Prostate gland (tissue), 2 donors: ENCODE measurements around the gene KATNIP. TPM values are rescaled to one million over a fixed set of nuclear protein-coding genes. Genes with fewer than 3 reads are reported as not detected.

ENCODE experiments used
- DNase-seq: peaks from one replicate; pipeline ENCODE4 v3.0.0-alpha.2; 2019; ENCODE audit warnings: low spot score
- H3K27ac ChIP-seq, 2 donors: fragments of 200-600 bp; sonication (generic); 2 replicates each; pipeline ENCODE4 v1.5.1; 2017 to 2019
- H3K27me3 ChIP-seq: fragments of 200-600 bp; sonication (generic); replicated peaks from 2 replicates; pipeline ENCODE4 v1.5.1; 2019; ENCODE audit not compliant: insufficient read depth
- H3K36me3 ChIP-seq, 2 donors: fragments of 200-600 bp; sonication (generic); 1 replicate in 1 of 2; 2 replicates in 1 of 2; pipeline versions ENCODE4 v1.5.1 to v1.8.1; 2017 to 2019
- H3K4me1 ChIP-seq: fragments of 200-600 bp; sonication (generic); replicated peaks from 2 replicates; pipeline ENCODE4 v1.5.1; 2019
- H3K4me3 ChIP-seq, 2 donors: fragments of 200-600 bp; sonication (generic); 2 replicates each; pipeline ENCODE4 v1.5.1; 2017 to 2019
- H3K9me3 ChIP-seq: fragments of 200-600 bp; sonication (generic); 2 replicates; pipeline ENCODE4 v1.5.1; 2017
- POLR2A ChIP-seq: fragments of 450-650 bp; IDR thresholded peaks from one replicate; pipeline ENCODE4 v1.6.1; 2016; ENCODE audit warnings: antibody characterized with exemption, mild to moderate bottlenecking
- POLR2AphosphoS5 ChIP-seq: sonication (generic); formaldehyde crosslinking; IDR thresholded peaks from one replicate; pipeline ENCODE4 v1.6.1; 2017; ENCODE audit warnings: antibody characterized with exemption
- WGBS: methylation state at CpG from one replicate; pipeline ENCODE4 v1.1.5; 2018; 5-methylcytosine and 5-hydroxymethylcytosine counted together
- intact Hi-C: fragments of 100-400 bp; cut with DNase I; formaldehyde crosslinking; loops from one replicate; pipeline ENCODE4 v1.14.2; 2022
- total RNA-seq, 2 donors: library from RNA; depleted of rRNA; stranded (reverse); fragments of >200 nt; gene quantifications; one replicate each; pipeline ENCODE4 v1.1.0, GENCODE V29; 2016
- TF ChIP-seq, protein P1 (sequence below), 4 experiments: fragments of 200-600 bp in 2 of 4; fragments of 450-650 bp in 2 of 4; sonication (generic) in 2 of 4; IDR thresholded peaks; 1 replicate in 3 of 4; 2 replicates in 1 of 4; pipeline ENCODE4 v1.5.1; 2016 to 2019; ENCODE audit warnings: antibody characterized with exemption in 4 of 4, mild to moderate bottlenecking in 2 of 4, moderate library complexity in 2 of 4

KATNIP gene
- total RNA-seq, 2 donors from 2014 or later = 31.7 to 40.9 TPM

DNA sequence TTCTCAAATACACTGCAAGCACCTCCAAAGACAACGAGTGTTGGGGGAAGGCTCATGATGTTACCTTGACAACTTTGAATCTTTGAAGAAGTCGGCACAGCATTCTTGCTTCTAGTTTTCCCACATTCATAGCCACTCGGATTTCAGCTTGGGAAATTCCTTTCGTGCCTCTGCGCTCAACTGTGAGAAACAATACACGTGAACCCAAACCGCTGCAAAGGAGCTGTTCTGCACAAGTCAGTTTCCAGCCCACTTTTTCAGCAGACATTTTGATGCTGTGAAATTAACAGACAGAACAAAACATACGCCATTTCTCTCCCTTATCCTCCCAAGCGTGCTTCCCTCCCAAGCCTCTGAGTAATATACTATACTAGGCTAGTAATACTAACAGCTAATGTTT, 41.5 kb upstream of the KATNIP start:
- Histone ChIP-seq H3K27me3 (no peaks in the 10 kb centered on the region), H3K4me3 (no peak overlapping the region), H3K9me3 (no peaks in the 10 kb centered on the region), H3K27ac (no peak overlapping the region), H3K4me1 (peaks cover 11% of the 10 kb centered on the region), H3K36me3 (peaks cover 2 to 14% of the 10 kb centered on the region in 2 donors)
- 92% methylated on average over 9 of the region's 9 CpGs for WGBS
- TF ChIP-seq, protein P1, sequence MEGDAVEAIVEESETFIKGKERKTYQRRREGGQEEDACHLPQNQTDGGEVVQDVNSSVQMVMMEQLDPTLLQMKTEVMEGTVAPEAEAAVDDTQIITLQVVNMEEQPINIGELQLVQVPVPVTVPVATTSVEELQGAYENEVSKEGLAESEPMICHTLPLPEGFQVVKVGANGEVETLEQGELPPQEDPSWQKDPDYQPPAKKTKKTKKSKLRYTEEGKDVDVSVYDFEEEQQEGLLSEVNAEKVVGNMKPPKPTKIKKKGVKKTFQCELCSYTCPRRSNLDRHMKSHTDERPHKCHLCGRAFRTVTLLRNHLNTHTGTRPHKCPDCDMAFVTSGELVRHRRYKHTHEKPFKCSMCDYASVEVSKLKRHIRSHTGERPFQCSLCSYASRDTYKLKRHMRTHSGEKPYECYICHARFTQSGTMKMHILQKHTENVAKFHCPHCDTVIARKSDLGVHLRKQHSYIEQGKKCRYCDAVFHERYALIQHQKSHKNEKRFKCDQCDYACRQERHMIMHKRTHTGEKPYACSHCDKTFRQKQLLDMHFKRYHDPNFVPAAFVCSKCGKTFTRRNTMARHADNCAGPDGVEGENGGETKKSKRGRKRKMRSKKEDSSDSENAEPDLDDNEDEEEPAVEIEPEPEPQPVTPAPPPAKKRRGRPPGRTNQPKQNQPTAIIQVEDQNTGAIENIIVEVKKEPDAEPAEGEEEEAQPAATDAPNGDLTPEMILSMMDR (IDR thresholded peaks at IDR 0.05) = no peak
- TF ChIP-seq POLR2AphosphoS5 (no peak), POLR2A (no peak)
- intact Hi-C loops = no loop called here
- no peak for DNase-seq

DNA sequence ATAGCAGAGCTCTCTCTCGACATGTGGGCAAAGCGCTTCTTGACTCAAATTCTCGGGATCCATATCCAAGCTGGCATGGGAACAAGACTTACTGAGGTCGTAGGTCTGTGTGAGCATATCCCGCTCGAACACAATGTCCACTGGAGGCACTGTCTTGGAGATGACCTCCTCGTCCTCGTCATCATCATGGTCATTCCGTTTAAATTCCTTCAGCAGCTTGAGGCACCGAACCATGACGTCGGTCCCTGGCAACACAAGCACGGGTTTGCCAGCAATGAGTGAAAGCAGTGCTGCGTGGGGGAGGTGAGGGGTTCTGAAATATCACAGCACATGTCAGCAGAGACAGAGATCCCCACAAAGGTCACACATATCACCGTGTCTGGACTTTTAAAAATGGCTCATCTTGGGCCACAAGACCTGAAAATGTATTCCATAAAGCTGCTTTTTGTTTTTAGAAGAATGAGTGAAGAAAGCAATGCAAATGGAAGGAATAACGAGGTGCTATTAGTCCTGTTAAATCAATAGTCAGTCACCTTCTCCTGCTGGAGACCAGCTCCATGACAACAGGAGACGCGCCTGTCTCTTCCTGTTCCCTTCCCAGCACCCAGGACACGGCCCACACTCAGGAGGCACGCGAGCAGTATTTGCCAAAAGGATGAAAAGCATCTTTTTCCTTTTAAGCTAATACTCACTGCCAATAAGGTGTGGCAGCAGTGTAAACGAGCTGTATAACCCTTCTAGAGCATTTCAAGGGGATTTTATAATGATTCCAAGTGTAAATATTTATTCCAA, 38.1 kb upstream of the KATNIP start:
- Histone ChIP-seq H3K9me3 (no peaks in the 10 kb centered on the region), H3K36me3 (peaks cover 0 to 10% of the 10 kb centered on the region in 2 donors), H3K4me3 (no peak overlapping the region), H3K27ac (peak overlapping the region; percentile 41 to 76), H3K27me3 (no peaks in the 10 kb centered on the region), H3K4me1 (peaks cover 9% of the 10 kb centered on the region)
- 60% methylated on average over 22 of the region's 22 CpGs for WGBS
- TF ChIP-seq, protein P1 (IDR thresholded peaks at IDR 0.05) = peak in 1 of 4 experiments; percentile 8
- TF ChIP-seq POLR2AphosphoS5 (no peak), POLR2A (no peak)
- DNase-seq = no peak
- intact Hi-C loops = no loop called here

DNA sequence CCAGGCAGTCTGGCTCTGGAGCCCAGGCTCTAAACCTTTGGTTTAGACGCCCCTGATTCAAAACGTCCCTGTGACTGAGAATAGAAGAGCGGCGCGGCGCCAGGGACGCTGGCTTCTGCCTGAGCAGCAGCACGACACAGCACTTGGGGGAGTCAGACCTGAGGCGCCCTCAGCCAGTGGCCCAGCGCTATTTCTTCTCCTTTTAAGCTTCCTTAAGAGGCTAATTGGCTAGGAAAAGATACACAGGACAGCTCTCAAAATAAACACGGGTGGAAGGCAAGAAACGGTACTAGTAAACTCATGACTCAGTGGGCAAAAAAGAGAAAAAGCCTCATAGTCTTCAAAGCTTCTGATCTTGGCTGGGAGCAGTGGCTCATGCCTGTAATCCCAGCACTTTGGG, 35.1 kb upstream of the KATNIP start:
- no peaks in the 10 kb centered on the region for H3K27me3 ChIP-seq
- TF ChIP-seq POLR2A (no peak), POLR2AphosphoS5 (peak; percentile 60)
- peak overlapping the region; percentile 75 to 76 for H3K27ac ChIP-seq
- no peak overlapping the region for H3K4me3 ChIP-seq
- intact Hi-C loops = no loop called here
- peaks cover 20% of the 10 kb centered on the region for H3K4me1 ChIP-seq
- no peak for DNase-seq
- no peaks in the 10 kb centered on the region for H3K9me3 ChIP-seq
- 81% methylated on average over 12 of the region's 12 CpGs for WGBS
- no peaks in the 10 kb centered on the region for H3K36me3 ChIP-seq

DNA sequence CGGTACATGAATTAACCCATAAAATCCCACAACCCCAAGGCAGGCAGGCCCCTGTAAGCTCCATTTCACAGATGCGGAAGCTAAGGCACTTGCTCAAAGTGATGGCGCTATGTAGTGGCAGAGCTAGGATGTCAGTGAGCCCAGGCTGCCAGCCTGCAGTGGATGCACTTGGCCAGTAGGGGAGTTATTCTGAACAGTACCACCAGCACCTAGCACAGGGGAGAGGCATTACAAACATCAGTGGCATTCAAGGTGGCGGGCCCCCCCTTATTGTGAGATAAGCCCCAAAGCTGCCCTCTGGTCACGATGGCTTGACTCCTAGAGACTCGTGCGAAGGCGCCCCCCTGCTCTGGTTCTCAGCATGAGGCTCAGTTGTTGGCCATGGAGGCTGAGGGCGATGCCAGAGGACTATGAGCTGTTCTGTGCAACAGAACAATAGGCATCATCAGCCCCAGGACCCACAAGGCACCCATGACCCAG, 34.0 kb upstream of the KATNIP start:
- TF ChIP-seq POLR2A (no peak), POLR2AphosphoS5 (no peak)
- TF ChIP-seq, protein P1 (IDR thresholded peaks at IDR 0.05) = peak in 2 of 4 experiments; percentile 22 to 23
- no peaks in the 10 kb centered on the region for H3K27me3 ChIP-seq
- intact Hi-C loops = no loop called here
- 86% methylated on average over 7 of the region's 9 CpGs for WGBS
- no peak for DNase-seq
- no peak overlapping the region for H3K4me3 ChIP-seq
- no peaks in the 10 kb centered on the region for H3K9me3 ChIP-seq
- peak overlapping the region; percentile 75 to 76 for H3K27ac ChIP-seq
- peaks cover 20% of the 10 kb centered on the region for H3K4me1 ChIP-seq
- no peaks in the 10 kb centered on the region for H3K36me3 ChIP-seq

DNA sequence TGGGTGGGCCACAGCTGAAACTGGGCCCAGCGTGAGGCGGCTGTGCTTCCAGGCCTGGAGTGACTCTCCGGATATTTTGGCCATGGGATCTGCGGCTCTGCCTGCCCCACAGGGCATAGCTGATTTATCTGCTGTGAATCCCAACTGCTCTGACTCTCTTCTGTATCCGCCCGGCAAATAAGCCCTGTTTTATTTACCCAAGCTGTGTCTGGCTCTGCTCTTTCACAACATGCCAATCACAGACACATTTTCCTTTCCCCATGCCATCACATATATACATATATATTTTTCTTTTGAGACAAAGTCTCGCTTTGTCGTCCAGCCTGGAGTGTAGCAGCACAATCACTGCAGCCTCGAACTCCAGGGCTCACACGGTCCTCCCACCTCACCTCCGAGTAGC, 33.6 kb upstream of the KATNIP start:
- intact Hi-C loops = no loop called here
- no peaks in the 10 kb centered on the region for H3K36me3 ChIP-seq
- WGBS = 83% methylated on average over 11 of the region's 11 CpGs
- H3K9me3 ChIP-seq = no peaks in the 10 kb centered on the region
- no peak for DNase-seq
- no peaks in the 10 kb centered on the region for H3K27me3 ChIP-seq
- no peak overlapping the region for H3K4me3 ChIP-seq
- TF ChIP-seq, protein P1 (IDR thresholded peaks at IDR 0.05) = no peak
- peak; percentile 26 for TF ChIP-seq POLR2AphosphoS5
- peaks cover 20% of the 10 kb centered on the region for H3K4me1 ChIP-seq
- H3K27ac ChIP-seq = peak overlapping the region; percentile 75 to 76
